Activated CD8-positive, alpha-beta memory T cell treated with anti-CD3 and anti-CD28 coated beads, Interleukin-2, amount 50 U/mL, for 4 hours (primary cell): ENCODE results near the gene BCL2.

Experiments used
- DNase-seq: peaks from one replicate; pipeline ENCODE4 v3.0.0-alpha.2; 2020

BCL2 gene

DNA sequence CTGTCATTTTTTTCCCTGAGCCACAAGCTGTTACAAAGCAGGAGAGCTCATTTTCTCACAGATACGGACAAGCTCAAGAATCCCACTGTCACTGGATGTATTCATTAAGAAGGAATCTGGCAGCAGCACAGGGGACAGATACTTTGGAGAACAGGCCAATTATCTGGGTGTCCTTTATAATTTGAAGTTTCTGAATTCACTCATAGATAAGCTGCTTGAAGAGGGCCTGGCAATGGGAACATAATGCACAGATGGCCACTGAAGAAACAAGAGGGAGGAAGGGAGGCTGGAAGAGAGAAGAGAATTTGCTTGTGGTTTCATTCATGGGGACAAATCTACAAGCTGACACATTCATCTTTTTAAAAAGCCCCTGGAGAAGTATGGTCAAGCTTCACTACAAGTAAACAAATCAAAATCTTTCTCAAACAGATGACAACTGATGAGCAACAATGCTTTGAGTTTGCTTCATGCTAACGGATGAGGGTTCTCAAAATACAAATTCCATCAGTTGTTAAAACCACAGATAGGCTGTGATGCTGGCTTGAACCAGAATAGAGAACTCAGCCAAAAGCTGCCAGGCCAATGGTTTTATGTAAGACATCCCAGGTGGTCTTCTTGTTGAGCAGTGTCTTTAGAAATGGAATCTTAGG lies 11.9 kb downstream of the BCL2 start:
- DNase-seq = no peak

- no peak for DNase-seq
Measured at GRCh38 chr18:63306819-63307550, 12.6 kb downstream of the BCL2 start.

DNA sequence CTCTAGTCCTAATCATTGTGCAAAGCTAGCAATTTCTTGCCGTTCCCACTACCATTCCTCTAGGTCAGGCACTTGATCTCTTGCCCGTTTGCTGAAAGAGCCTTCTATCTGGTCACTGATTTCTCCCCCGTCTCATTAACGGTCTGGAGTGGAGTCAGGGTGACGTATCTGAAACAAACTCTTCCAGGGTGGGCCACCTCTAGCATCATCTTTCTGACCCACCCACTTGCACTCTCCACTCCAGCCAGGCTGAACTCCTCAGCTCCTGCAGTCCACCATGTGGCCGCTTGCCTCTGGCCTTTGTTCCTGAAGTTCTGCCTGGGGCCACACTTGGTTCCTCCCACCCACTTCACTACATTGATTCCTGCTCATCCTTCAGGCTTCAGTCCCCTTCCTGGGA lies 13.3 kb downstream of the BCL2 start:
- no peak for DNase-seq

DNA sequence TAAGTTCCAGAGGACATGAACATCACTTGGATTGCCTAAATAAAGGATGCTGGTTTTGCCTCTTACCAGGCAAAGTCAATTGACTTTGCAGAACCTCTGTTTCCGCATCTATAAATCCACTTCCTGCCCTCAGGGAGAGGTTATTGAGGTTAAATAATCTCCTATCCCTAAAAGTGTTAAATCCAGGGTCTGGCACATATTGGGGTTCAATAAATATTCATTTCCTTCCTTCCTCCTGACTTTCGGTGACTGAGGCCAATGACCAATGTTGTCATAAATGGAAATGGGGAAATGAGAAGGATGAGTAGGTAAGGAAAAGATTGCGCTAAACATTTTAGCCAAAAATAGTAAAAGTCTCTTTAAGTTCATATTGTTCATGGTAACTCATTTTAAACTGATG lies 16.0 kb downstream of the BCL2 start:
- DNase-seq = no peak

DNA sequence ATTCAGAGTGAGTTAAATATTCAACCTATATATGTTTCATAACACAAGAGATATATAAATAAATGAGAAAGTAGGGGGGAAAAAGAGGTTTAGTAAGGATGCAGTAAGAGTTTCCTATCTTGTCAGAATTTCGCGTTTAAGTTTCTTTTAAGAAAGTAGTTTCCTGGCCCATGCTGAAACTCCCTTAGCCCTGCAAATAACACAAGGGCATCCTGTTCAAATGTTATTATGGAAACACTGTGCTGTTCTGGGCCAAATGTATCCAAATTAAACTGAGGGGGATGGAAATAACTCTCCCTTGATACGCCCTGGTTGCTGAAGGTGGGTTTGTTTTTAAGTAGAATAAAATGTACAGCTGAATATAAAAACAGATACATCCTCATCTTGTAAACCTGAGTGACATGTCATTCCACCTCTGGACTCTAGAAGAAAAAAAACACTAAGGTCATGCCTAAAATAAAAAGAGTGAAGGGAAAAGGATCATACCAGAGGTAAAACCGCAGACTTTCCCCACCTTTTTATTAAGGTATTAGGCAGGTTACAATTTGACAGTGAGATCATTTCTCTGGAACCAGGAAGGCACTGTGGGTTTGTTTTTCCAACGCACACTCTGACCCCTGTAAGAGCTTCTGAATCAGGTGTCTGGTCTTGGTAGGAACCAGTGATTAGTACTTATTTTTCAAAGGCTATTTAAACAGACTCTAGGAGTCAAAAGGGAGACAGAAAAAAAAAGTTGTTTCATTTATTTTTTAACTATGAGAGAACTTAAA lies 16.7 kb downstream of the BCL2 start:
- DNase-seq = no peak

DNA sequence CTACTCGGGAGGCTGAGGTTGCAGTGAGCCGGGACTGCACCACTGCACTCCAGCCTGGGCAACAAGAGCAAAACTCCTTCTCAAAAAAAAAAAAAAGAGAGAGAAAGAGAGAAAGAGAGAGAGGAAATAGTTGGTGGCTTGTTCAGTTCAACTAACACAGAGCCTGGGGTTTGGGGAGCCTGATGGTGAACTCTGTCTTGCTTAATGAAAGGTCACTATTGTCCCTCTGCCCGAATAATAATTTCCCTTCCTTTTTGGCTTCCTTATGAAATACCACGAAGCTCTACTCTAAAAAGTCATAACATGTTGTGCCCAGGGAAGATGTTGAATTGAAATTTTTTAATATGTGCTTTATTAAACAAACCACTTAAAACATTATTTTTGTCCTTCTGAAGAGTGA lies 17.3 kb downstream of the BCL2 start:
- no peak for DNase-seq

GRCh38 chr18:63301434-63301833 lies 18.1 kb downstream of the BCL2 start:
- no peak for DNase-seq

DNA sequence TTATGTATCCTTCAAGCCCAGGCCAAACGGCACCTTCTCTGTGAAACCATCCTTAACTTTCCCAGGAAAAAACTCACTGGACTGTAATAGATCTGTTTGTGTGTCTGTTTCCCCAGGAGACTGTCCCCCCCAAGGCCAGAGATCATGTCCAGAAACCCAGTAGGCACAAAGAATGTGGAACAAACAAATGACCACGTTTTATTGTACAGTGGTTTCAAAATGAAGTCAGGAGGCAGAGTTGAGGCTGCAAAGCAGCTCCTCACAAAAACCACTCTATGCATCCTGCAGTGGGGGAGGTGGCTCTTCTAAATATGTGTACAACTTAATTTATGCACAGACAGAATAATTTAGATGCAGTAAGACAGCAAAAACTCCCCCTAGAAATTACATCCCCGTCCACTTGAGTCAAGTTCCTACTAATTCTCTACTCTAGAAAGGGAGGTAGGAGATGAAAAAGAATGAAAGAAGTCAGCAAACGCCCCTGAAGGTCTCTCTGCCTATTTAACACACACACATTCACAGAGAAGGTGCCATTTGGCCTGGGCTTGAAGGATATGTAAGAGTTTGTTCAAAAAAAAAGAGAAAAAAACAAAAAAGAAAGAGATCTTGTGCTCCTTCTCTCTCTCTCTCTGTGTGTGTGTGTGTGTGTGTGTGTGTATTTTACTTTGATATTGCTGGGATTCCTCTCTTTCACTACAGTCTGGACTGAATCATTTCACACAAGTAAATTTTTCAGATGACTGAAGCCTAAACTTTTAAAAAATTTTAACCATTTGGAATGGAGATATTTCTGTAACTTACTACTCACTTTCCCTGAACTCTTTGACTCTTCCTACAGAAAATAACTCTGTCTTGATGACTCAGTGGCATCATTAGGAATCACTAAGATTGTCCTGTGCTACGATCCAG lies 19.5 kb downstream of the BCL2 start:
- DNase-seq = no peak

DNA sequence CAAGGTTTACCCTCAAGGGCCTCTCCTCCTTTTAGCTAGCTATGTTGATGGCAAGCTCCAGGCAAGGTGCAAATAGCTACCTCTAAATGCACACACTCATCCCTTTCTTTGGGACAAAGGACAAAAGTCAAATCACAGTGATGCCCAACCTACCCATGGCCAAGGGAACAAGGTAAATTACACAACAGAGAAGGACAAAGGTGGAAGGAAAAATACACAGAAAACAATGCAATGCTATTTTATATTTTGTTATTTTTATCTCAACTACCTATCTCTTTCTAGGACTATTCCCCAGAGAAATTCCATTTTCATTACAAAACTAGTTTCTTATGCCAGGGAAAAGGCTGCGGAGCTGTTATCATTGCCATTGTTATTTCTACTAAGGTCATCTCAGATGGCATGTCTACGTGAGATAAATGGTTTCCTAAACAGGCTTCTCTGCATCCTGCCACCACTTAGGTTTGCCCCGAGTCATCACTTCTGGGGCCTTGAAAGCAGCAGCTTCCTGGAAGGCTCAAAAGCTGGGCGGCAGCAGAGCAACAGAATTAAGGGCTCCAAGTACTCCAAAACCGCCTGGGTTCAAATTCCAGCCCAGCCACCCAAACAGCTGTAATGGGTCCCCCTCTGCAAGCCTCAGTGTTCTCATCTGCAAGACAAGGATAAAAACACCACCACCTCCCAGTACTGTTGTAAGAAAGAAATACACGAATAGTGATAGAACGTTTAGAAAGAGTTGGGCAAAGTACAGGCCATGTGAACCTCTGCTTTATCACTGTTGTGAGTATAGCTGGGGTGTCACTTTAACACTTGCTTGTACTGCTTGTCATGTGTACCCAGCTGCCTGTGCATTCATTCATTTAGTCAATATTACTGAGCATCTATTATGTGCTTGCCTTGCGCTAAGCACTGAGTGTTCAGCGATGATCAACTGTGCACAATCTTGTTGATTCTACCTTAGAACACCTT lies 20.9 kb downstream of the BCL2 start:
- no peak for DNase-seq

DNA sequence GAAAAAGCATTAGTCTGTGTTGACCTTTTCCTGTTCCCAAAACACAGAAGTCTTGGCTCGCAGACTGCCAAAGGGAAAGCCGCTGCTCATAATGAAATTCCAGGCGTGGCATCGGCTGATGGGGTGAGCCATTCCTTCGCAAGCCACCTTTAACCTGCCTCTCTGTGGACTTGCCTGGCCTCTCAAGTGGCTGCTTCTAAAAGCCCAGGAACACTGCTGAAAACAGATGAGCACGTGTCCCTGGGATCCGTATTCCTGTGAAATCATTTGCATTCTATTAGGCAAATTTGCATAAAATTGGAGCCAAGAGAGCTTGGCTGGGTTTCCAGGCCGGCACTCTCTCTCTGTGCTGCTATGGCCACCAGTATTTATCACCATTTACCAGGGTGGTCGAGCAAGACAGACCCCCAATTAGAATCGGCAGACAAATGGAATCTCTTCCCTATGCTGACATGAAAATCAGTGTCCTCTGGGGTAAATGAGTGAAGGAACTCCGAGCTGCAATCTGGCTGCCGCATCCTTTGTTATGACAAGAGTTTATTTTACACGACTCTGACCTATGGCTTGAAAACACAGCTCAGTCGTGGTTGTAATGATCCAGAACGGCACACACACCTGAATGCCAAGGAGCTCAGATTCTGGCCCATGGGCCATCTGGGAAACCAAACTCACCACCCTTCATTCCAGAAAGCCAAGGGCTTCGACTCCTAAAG lies 21.7 kb downstream of the BCL2 start:
- no peak for DNase-seq

GRCh38 chr18:63293935-63294334 lies 25.6 kb downstream of the BCL2 start:
- DNase-seq = no peak

GRCh38 chr18:63292831-63293683 lies 26.5 kb downstream of the BCL2 start:
- DNase-seq = peak; percentile 38

GRCh38 chr18:63291278-63291677 lies 28.3 kb downstream of the BCL2 start:
- no peak for DNase-seq

- peak; percentile 27 for DNase-seq
Measured at GRCh38 chr18:63290821-63291200, 28.8 kb downstream of the BCL2 start.

DNA sequence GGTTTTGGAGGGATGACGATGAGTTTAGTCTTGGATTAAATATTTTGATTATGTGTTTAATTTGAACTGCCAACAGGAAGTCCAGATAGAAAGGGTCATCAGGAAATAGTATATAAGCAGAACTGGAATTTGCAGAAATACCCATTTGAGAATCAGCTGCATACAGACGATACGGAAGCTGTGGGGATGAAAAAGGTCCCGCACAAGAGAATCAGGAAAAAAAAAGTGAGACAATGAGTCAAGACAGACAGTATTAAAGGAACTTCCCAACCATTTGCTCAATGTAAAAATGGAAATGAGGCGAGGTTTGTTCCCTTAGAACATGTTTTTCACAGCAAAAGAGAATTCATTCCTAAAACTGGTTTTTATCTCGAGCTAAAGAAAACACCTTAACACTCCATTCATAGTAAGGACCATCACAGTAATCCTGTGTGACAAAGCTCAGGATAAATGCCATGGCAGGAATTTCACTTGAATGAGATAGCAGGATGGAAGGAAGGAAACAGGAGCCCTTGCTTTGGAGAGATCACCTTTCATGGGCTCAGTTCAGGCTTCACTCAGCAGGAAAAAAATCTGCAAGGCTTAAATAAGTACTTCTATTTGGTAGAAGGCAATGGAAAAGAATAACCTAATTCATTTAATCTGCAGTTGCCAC lies 29.3 kb downstream of the BCL2 start:
- DNase-seq = no peak

- DNase-seq = no peak
Measured at GRCh38 chr18:63288311-63288710, 31.3 kb downstream of the BCL2 start.

DNA sequence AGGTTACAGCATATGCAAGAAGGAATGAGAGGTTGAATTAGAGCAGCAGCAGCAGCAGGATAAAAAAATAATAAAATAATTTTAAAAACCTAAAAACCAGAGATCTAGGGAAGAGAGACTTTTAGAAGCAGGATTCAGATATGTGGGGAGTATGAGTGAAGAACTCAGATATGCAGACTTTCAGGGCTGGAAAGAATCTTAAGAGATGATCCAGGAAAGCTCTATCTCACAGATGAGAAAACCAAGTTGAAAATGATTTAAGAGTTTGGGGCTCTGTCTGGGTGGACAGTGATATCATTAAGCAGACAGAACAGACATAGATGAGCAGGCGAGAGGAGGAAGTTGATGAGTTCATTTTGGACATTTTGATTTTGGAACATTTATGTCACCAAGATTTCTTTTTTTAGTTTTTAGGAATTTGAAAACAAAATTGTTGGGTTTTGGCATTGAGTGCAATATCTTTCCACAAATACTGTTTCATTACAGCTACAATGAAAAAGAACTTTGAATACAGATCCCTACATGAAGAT lies 31.8 kb downstream of the BCL2 start:
- DNase-seq = no peak

GRCh38 chr18:63286926-63287325 lies 32.6 kb downstream of the BCL2 start:
- no peak for DNase-seq
